Chondrocyte (in vitro differentiated cells): ENCODE results near the gene SERPINH1. TPM values are rescaled to one million over a fixed set of nuclear protein-coding genes. Genes with fewer than 3 reads are reported as not detected.

Source experiments
- DNase-seq: peaks from one replicate; pipeline ENCODE4 v3.0.0; 2021; ENCODE audit warnings: mixed read lengths, low spot score
- H3K27ac Mint-ChIP-seq: one replicate; pipeline ENCODE4 v1.8.0; 2021; ENCODE audit warnings: mild to moderate bottlenecking, moderate library complexity, mixed read lengths; ENCODE audit not compliant: unreplicated experiment
- H3K27me3 Mint-ChIP-seq: 2 replicates; pipeline ENCODE4 v1.8.0; 2021; ENCODE audit warnings: low read depth, mixed read lengths
- H3K36me3 Mint-ChIP-seq: 2 replicates; pipeline ENCODE4 v1.8.0; 2021; ENCODE audit warnings: low read depth, mixed read lengths
- H3K4me1 Mint-ChIP-seq: 2 replicates; pipeline ENCODE4 v1.8.0; 2021; ENCODE audit warnings: low read depth, mild to moderate bottlenecking, mixed read lengths
- H3K4me3 Mint-ChIP-seq: one replicate; pipeline ENCODE4 v1.8.0; 2021; ENCODE audit warnings: mild to moderate bottlenecking, moderate library complexity, mixed read lengths; ENCODE audit not compliant: unreplicated experiment
- H3K9me3 Mint-ChIP-seq: 2 replicates; pipeline ENCODE4 v1.8.0; 2021; ENCODE audit warnings: low read depth, mixed read lengths
- total RNA-seq: library from RNA; stranded (reverse); gene quantifications from 3 replicates; pipeline ENCODE4 v1.2.1, GENCODE V29; 2021
- TF ChIP-seq, protein P1 (sequence below): fragments of 200-600 bp; sonication (generic); IDR thresholded peaks from 2 replicates; pipeline ENCODE4 v1.5.0; 2021; ENCODE audit warnings: antibody characterized with exemption, mild to moderate bottlenecking, moderate library complexity

SERPINH1 gene
- total RNA-seq, 1 donor from 2014 or later = 1,204 TPM

DNA sequence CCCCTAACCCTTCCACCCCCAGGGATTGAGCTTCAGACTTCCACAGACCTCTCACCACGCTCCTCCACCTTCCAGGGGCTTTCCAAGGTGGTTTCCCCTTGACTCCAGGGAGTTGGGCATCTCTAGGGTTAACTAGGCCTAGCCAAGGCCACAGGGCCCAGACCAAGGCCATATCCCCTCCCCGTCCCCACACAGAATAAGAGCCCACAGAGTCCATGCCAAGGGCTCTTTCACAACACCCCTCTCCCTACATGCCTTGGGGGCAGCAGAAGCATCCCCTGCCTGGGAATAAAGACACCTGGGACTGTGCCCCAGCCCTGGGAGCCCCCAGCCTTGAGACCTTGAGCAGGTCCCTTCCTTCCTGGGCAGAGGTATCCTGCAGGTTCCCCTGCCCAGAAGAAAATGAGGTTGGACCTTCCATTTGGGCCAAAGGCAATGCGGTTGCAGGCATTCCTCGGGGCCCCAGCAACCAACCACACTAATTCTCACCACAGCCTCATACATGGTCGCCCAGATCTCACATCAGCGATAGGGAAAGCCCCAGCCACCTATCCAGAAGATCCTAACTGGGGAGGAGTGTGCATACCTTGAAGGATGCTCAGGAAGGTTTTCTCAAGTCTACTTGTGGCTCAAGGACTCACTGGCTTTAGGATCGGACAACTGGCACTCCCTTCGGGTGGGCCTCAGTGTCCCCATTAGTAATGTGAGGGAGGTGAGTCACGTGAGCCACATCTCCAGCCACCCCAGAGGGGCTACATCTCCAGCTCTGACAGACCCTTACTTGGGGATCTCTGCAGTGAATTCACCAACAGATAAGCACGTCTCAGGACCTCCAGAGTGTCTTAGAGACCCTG is 38.0 kb upstream of the SERPINH1 start:
- Mint-ChIP-seq H3K36me3 (no peaks in the 10 kb centered on the region), H3K4me1 (peaks cover 16% of the 10 kb centered on the region), H3K4me3 (peak overlapping the region; percentile 66), H3K9me3 (no peaks in the 10 kb centered on the region), H3K27ac (no peak overlapping the region), H3K27me3 (no peaks in the 10 kb centered on the region)
- TF ChIP-seq, protein P1, sequence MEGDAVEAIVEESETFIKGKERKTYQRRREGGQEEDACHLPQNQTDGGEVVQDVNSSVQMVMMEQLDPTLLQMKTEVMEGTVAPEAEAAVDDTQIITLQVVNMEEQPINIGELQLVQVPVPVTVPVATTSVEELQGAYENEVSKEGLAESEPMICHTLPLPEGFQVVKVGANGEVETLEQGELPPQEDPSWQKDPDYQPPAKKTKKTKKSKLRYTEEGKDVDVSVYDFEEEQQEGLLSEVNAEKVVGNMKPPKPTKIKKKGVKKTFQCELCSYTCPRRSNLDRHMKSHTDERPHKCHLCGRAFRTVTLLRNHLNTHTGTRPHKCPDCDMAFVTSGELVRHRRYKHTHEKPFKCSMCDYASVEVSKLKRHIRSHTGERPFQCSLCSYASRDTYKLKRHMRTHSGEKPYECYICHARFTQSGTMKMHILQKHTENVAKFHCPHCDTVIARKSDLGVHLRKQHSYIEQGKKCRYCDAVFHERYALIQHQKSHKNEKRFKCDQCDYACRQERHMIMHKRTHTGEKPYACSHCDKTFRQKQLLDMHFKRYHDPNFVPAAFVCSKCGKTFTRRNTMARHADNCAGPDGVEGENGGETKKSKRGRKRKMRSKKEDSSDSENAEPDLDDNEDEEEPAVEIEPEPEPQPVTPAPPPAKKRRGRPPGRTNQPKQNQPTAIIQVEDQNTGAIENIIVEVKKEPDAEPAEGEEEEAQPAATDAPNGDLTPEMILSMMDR = no peak
- no peak for DNase-seq

DNA sequence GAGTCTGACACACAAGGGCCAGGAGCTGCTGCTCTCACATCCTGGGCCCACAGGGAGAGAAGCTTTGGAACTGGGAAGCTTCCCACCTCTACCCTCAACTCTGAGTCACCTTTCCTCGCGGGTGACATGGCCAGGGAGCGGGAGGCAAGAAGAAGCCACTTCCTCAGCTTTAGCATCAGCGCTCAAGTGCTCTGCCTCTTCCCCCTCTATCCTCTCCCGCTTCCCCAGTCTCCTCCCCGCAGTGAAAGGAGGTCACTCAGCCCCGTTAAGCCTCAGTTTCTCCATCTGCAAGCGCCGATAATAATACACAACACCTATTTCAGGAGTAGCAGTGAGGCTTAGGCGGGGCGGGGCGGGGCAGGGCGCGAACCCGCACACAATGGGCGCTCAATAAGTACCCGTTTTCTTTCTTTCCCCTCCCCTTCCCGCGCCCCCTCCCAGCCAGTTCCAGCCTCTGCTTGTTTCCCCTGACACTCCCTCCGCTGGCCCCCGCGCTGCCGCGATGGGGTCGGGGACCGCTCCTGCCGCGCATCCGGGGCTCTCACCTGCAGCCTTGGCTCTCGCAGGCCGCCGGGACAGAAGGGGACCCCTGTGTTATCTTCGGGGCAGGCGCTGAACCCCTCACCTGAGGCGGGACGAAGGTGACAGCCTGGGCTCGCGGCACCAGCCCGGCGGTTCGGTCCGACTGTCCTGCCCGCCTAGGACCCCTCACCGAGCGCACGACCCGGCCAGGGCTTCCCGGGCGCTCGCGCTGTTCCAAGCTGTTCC is 37.2 kb upstream of the SERPINH1 start:
- H3K4me3 Mint-ChIP-seq = peak overlapping the region; percentile 66
- no peaks in the 10 kb centered on the region for H3K36me3 Mint-ChIP-seq
- TF ChIP-seq, protein P1 = no peak
- no peaks in the 10 kb centered on the region for H3K9me3 Mint-ChIP-seq
- no peak for DNase-seq
- peaks cover 16% of the 10 kb centered on the region for H3K4me1 Mint-ChIP-seq
- no peak overlapping the region for H3K27ac Mint-ChIP-seq
- no peaks in the 10 kb centered on the region for H3K27me3 Mint-ChIP-seq

DNA sequence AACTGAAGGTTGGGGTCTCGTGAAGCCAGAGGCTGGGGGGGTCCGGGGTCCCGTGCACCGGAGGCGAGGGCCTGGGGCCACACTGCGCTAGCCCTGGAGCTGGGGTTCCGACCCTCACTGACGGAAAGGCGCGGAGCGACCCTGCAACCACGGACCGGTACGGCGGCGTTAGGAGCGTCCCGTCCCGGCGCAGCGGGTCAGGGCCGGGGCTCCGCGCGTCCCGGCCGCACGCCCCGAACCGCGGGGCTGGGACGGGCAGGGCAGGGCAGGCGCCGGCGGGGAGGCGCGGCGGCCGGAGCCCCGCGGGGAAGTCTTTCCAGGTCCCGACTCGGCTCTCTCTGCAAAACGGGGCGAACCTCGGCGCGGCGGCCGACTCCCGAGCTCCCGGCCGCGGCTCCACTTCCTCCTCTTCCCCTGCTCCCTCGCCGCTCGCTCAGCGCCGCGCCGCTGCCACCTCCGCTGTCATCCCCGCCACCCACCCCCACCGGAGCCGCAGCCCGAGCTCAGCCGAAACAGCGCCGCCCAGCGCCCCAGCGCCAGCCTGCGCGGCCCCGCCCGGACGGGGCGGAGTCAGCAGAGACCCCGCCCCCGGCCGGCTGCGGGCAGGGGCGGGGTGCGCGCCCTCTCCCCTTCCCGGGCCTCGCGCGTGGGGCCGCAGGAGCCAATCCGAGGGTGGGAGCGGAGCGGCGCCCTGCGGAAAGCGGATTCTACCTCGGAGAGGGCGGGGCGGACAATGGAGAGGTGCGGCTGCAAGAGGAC is 36.4 kb upstream of the SERPINH1 start, which contains the start of gene GDPD5:
Gene GDPD5 (minus strand): TSS at position 509 of the 759 bp plus-strand sequence. CDS start 48,206 bp downstream, outside the sequence.
- H3K36me3 Mint-ChIP-seq = no peaks in the 10 kb centered on the region
- H3K27me3 Mint-ChIP-seq = no peaks in the 10 kb centered on the region
- H3K27ac Mint-ChIP-seq = no peak within 1 kb of the TSS
- H3K4me3 Mint-ChIP-seq = peak within 1 kb of the TSS; percentile 75
- DNase-seq = no peak
- H3K4me1 Mint-ChIP-seq = peaks cover 16% of the 10 kb centered on the region
- TF ChIP-seq, protein P1 = peak; percentile 80
- no peaks in the 10 kb centered on the region for H3K9me3 Mint-ChIP-seq

DNA sequence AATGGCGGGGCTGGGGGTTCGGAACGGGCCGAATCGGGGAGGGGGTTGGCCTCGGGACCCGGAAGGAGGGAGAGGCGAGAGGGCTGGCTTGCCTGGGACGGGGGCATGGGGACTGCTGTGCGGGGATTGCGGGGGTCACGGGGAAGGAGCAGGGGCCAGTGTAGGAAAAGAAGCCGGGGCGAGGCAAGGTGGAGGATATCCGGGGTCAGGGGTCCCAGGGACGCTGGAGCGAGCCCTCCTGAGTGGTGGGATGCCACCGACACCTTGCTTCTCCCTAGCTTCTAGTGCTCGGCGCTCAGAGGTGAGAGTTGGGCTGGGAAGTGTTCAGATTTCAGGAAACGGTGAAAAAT is 35.9 kb upstream of the SERPINH1 start:
- no peak for DNase-seq
- H3K9me3 Mint-ChIP-seq = no peaks in the 10 kb centered on the region
- peaks cover 16% of the 10 kb centered on the region for H3K4me1 Mint-ChIP-seq
- peak overlapping the region; percentile 75 for H3K4me3 Mint-ChIP-seq
- TF ChIP-seq, protein P1 = no peak
- no peak overlapping the region for H3K27ac Mint-ChIP-seq
- H3K36me3 Mint-ChIP-seq = no peaks in the 10 kb centered on the region
- H3K27me3 Mint-ChIP-seq = no peaks in the 10 kb centered on the region

DNA sequence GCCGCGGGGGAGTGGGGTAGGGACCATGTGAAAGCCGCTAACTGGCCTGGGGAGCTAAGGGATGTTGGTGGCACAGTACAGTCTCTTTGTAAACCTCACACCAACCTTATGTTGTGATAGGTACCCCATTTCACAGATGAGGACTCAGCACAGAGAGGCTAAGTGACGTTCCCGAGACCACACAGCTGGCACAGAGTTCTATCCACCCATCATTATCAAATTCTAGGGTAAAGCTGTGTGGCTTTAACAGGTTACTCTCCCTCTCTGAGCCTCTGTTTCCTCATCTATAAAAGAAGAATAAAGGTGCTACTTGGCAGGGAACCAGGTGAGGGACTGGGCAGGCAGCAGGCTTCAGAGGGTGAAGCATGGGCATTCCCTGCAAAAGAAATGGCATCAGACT is 34.9 kb upstream of the SERPINH1 start:
- H3K27ac Mint-ChIP-seq = no peak overlapping the region
- DNase-seq = no peak
- H3K36me3 Mint-ChIP-seq = no peaks in the 10 kb centered on the region
- peak overlapping the region; percentile 75 for H3K4me3 Mint-ChIP-seq
- TF ChIP-seq, protein P1 = no peak
- no peaks in the 10 kb centered on the region for H3K27me3 Mint-ChIP-seq
- H3K4me1 Mint-ChIP-seq = peaks cover 18% of the 10 kb centered on the region
- no peaks in the 10 kb centered on the region for H3K9me3 Mint-ChIP-seq
